MV-4-11 (cell line): ENCODE data around the gene SLC15A4.
"Not testable (repeated sequence)": the region's sequence is repeated elsewhere in the genome, so short reads cannot be mapped to it uniquely, and the experiment has no call there.

Source experiments
- DNase-seq: peaks from one replicate; lab custom pipeline; 2025; lab: John Stamatoyannopoulos, UW

Gene SLC15A4

GRCh38 chr12:128814411-128815261 is 9.1 kb downstream of the SLC15A4 start:
- DNase-seq, result no peak

GRCh38 chr12:128813883-128814282 is 9.9 kb downstream of the SLC15A4 start:
- no peak for DNase-seq

GRCh38 chr12:128813392-128813791 is 10.4 kb downstream of the SLC15A4 start:
- DNase-seq, result no peak

GRCh38 chr12:128811806-128812205 is 12.0 kb downstream of the SLC15A4 start:
- no peak for DNase-seq

- DNase-seq, result peak; percentile 63
Observed at GRCh38 chr12:128810182-128811127, 13.3 kb downstream of the SLC15A4 start.

- DNase-seq, result no peak
Observed at GRCh38 chr12:128808651-128809050, 15.1 kb downstream of the SLC15A4 start.

- DNase-seq, result peak; percentile 98
Observed at GRCh38 chr12:128807161-128807724, 16.5 kb downstream of the SLC15A4 start.

GRCh38 chr12:128806573-128806972 is 17.2 kb downstream of the SLC15A4 start:
- DNase-seq, result no peak

GRCh38 chr12:128805406-128805805 is 18.4 kb downstream of the SLC15A4 start:
- DNase-seq, result not testable (repeated sequence)

- no peak for DNase-seq
Observed at GRCh38 chr12:128804762-128805161, 19.0 kb downstream of the SLC15A4 start.

GRCh38 chr12:128803788-128804187 is 20.0 kb downstream of the SLC15A4 start:
- no peak for DNase-seq

- DNase-seq, result no peak
Observed at GRCh38 chr12:128802756-128803155, 21.0 kb downstream of the SLC15A4 start.

- no peak for DNase-seq
Observed at GRCh38 chr12:128801879-128802391, 21.8 kb downstream of the SLC15A4 start.

- DNase-seq, result no peak
Observed at GRCh38 chr12:128800606-128801005, 23.2 kb downstream of the SLC15A4 start.

- DNase-seq, result no peak
Observed at GRCh38 chr12:128798571-128799341, 25.0 kb downstream of the SLC15A4 start.

GRCh38 chr12:128797119-128798118 is 26.3 kb downstream of the SLC15A4 start:
- no peak for DNase-seq

- DNase-seq, result no peak
Observed at GRCh38 chr12:128796439-128797118, 27.2 kb downstream of the SLC15A4 start.

GRCh38 chr12:128795530-128796361 is 28.0 kb downstream of the SLC15A4 start:
- DNase-seq, result no peak
